ENCODE results near the gene HNRNPLL. TPM values are rescaled to one million over a fixed set of nuclear protein-coding genes. Genes with fewer than 3 reads are reported as not detected.

The HNRNPLL gene
- total RNA-seq, 1 donor from 2014 or later, result 48.0 TPM

GRCh38 chr2:38635139-38635538 is 32.4 kb upstream of the HNRNPLL start:
- Histone ChIP-seq H3K4me1 (ENCODE audit: control insufficient read depth in 3 of 3, insufficient read depth in 3 of 3, low read length in 3 of 3) (no peaks in the 10 kb centered on the region), H3K4me3 (ENCODE audit: low read length in 3 of 3) (no peak overlapping the region), H3K36me3 (ENCODE audit: control insufficient read depth in 3 of 3, insufficient read depth in 3 of 3, low read length in 3 of 3) (no peaks in the 10 kb centered on the region), H3K27me3 (ENCODE audit: control insufficient read depth in 3 of 3, insufficient read depth in 3 of 3, low read length in 3 of 3) (no peaks in the 10 kb centered on the region), H3K9ac (ENCODE audit: low read depth in 1 of 3, low read length in 3 of 3) (no peak overlapping the region), H3K27ac (ENCODE audit: low read depth, low read length) (no peak overlapping the region), H3K9me3 (ENCODE audit: control insufficient read depth in 3 of 3, low read length in 3 of 3) (peaks cover 0 to 1% (median 0%) of the 10 kb centered on the region in 3 donors)

- Histone ChIP-seq H3K4me1 (ENCODE audit: control insufficient read depth in 3 of 3, insufficient read depth in 3 of 3, low read length in 3 of 3) (no peaks in the 10 kb centered on the region), H3K36me3 (ENCODE audit: control insufficient read depth in 3 of 3, insufficient read depth in 3 of 3, low read length in 3 of 3) (no peaks in the 10 kb centered on the region), H3K9me3 (ENCODE audit: control insufficient read depth in 3 of 3, low read length in 3 of 3) (peaks cover 0 to 6% (median 0%) of the 10 kb centered on the region in 3 donors), H3K27ac (ENCODE audit: low read depth, low read length) (no peak overlapping the region), H3K27me3 (ENCODE audit: control insufficient read depth in 3 of 3, insufficient read depth in 3 of 3, low read length in 3 of 3) (no peaks in the 10 kb centered on the region), H3K4me3 (ENCODE audit: low read length in 3 of 3) (no peak overlapping the region), H3K9ac (ENCODE audit: low read depth in 1 of 3, low read length in 3 of 3) (no peak overlapping the region)
Observed at GRCh38 chr2:38634684-38635083, 32.0 kb upstream of the HNRNPLL start.

- Histone ChIP-seq H3K9ac (ENCODE audit: low read depth in 1 of 3, low read length in 3 of 3) (no peak overlapping the region), H3K27me3 (ENCODE audit: control insufficient read depth in 3 of 3, insufficient read depth in 3 of 3, low read length in 3 of 3) (no peaks in the 10 kb centered on the region), H3K27ac (ENCODE audit: low read depth, low read length) (no peak overlapping the region), H3K9me3 (ENCODE audit: control insufficient read depth in 3 of 3, low read length in 3 of 3) (peaks cover 0 to 6% (median 0%) of the 10 kb centered on the region in 3 donors), H3K4me1 (ENCODE audit: control insufficient read depth in 3 of 3, insufficient read depth in 3 of 3, low read length in 3 of 3) (no peaks in the 10 kb centered on the region), H3K4me3 (ENCODE audit: low read length in 3 of 3) (no peak overlapping the region), H3K36me3 (ENCODE audit: control insufficient read depth in 3 of 3, insufficient read depth in 3 of 3, low read length in 3 of 3) (no peaks in the 10 kb centered on the region)
Observed at GRCh38 chr2:38633895-38634294, 31.2 kb upstream of the HNRNPLL start.

GRCh38 chr2:38632980-38633379 is 30.3 kb upstream of the HNRNPLL start:
- H3K9me3 ChIP-seq (ENCODE audit: control insufficient read depth in 3 of 3, low read length in 3 of 3), result peaks cover 0 to 6% (median 0%) of the 10 kb centered on the region in 3 donors
- no peak overlapping the region for H3K27ac ChIP-seq (ENCODE audit: low read depth, low read length)
- no peaks in the 10 kb centered on the region for H3K4me1 ChIP-seq (ENCODE audit: control insufficient read depth in 3 of 3, insufficient read depth in 3 of 3, low read length in 3 of 3)
- no peaks in the 10 kb centered on the region for H3K27me3 ChIP-seq (ENCODE audit: control insufficient read depth in 3 of 3, insufficient read depth in 3 of 3, low read length in 3 of 3)
- H3K36me3 ChIP-seq (ENCODE audit: control insufficient read depth in 3 of 3, insufficient read depth in 3 of 3, low read length in 3 of 3), result no peaks in the 10 kb centered on the region
- no peak overlapping the region for H3K9ac ChIP-seq (ENCODE audit: low read depth in 1 of 3, low read length in 3 of 3)
- no peak overlapping the region for H3K4me3 ChIP-seq (ENCODE audit: low read length in 3 of 3)

- no peaks in the 10 kb centered on the region for H3K4me1 ChIP-seq (ENCODE audit: control insufficient read depth in 3 of 3, insufficient read depth in 3 of 3, low read length in 3 of 3)
- H3K9me3 ChIP-seq (ENCODE audit: control insufficient read depth in 3 of 3, low read length in 3 of 3), result peaks cover 0 to 6% (median 0%) of the 10 kb centered on the region in 3 donors
- H3K4me3 ChIP-seq (ENCODE audit: low read length in 3 of 3), result no peak overlapping the region
- no peak overlapping the region for H3K27ac ChIP-seq (ENCODE audit: low read depth, low read length)
- no peaks in the 10 kb centered on the region for H3K36me3 ChIP-seq (ENCODE audit: control insufficient read depth in 3 of 3, insufficient read depth in 3 of 3, low read length in 3 of 3)
- no peak overlapping the region for H3K9ac ChIP-seq (ENCODE audit: low read depth in 1 of 3, low read length in 3 of 3)
- H3K27me3 ChIP-seq (ENCODE audit: control insufficient read depth in 3 of 3, insufficient read depth in 3 of 3, low read length in 3 of 3), result no peaks in the 10 kb centered on the region
Observed at GRCh38 chr2:38631976-38632375, 29.2 kb upstream of the HNRNPLL start.

- Histone ChIP-seq H3K9ac (ENCODE audit: low read depth in 1 of 3, low read length in 3 of 3) (no peak overlapping the region), H3K9me3 (ENCODE audit: control insufficient read depth in 3 of 3, low read length in 3 of 3) (peaks cover 0 to 6% (median 0%) of the 10 kb centered on the region in 3 donors), H3K36me3 (ENCODE audit: control insufficient read depth in 3 of 3, insufficient read depth in 3 of 3, low read length in 3 of 3) (no peaks in the 10 kb centered on the region), H3K4me3 (ENCODE audit: low read length in 3 of 3) (no peak overlapping the region), H3K27ac (ENCODE audit: low read depth, low read length) (no peak overlapping the region), H3K4me1 (ENCODE audit: control insufficient read depth in 3 of 3, insufficient read depth in 3 of 3, low read length in 3 of 3) (no peaks in the 10 kb centered on the region), H3K27me3 (ENCODE audit: control insufficient read depth in 3 of 3, insufficient read depth in 3 of 3, low read length in 3 of 3) (no peaks in the 10 kb centered on the region)
Observed at GRCh38 chr2:38629684-38630083, 27.0 kb upstream of the HNRNPLL start.

GRCh38 chr2:38627391-38627790 is 24.7 kb upstream of the HNRNPLL start:
- H3K4me3 ChIP-seq (ENCODE audit: low read length in 3 of 3), result no peak overlapping the region
- no peaks in the 10 kb centered on the region for H3K4me1 ChIP-seq (ENCODE audit: control insufficient read depth in 3 of 3, insufficient read depth in 3 of 3, low read length in 3 of 3)
- H3K9me3 ChIP-seq (ENCODE audit: control insufficient read depth in 3 of 3, low read length in 3 of 3), result peaks cover 0 to 6% (median 0%) of the 10 kb centered on the region in 3 donors
- no peak overlapping the region for H3K27ac ChIP-seq (ENCODE audit: low read depth, low read length)
- H3K9ac ChIP-seq (ENCODE audit: low read depth in 1 of 3, low read length in 3 of 3), result no peak overlapping the region
- H3K36me3 ChIP-seq (ENCODE audit: control insufficient read depth in 3 of 3, insufficient read depth in 3 of 3, low read length in 3 of 3), result no peaks in the 10 kb centered on the region
- H3K27me3 ChIP-seq (ENCODE audit: control insufficient read depth in 3 of 3, insufficient read depth in 3 of 3, low read length in 3 of 3), result no peaks in the 10 kb centered on the region

GRCh38 chr2:38626326-38627035 is 23.8 kb upstream of the HNRNPLL start:
- Histone ChIP-seq H3K36me3 (ENCODE audit: control insufficient read depth in 3 of 3, insufficient read depth in 3 of 3, low read length in 3 of 3) (no peaks in the 10 kb centered on the region), H3K9ac (ENCODE audit: low read depth in 1 of 3, low read length in 3 of 3) (no peak overlapping the region), H3K4me1 (ENCODE audit: control insufficient read depth in 3 of 3, insufficient read depth in 3 of 3, low read length in 3 of 3) (no peaks in the 10 kb centered on the region), H3K4me3 (ENCODE audit: low read length in 3 of 3) (no peak overlapping the region), H3K27me3 (ENCODE audit: control insufficient read depth in 3 of 3, insufficient read depth in 3 of 3, low read length in 3 of 3) (no peaks in the 10 kb centered on the region), H3K9me3 (ENCODE audit: control insufficient read depth in 3 of 3, low read length in 3 of 3) (peaks cover 0 to 6% (median 0%) of the 10 kb centered on the region in 3 donors), H3K27ac (ENCODE audit: low read depth, low read length) (no peak overlapping the region)

- H3K9ac ChIP-seq (ENCODE audit: low read depth in 1 of 3, low read length in 3 of 3), result no peak overlapping the region
- no peak overlapping the region for H3K4me3 ChIP-seq (ENCODE audit: low read length in 3 of 3)
- peaks cover 0 to 5% (median 0%) of the 10 kb centered on the region in 3 donors for H3K4me1 ChIP-seq (ENCODE audit: control insufficient read depth in 3 of 3, insufficient read depth in 3 of 3, low read length in 3 of 3)
- H3K36me3 ChIP-seq (ENCODE audit: control insufficient read depth in 3 of 3, insufficient read depth in 3 of 3, low read length in 3 of 3), result no peaks in the 10 kb centered on the region
- no peaks in the 10 kb centered on the region for H3K9me3 ChIP-seq (ENCODE audit: control insufficient read depth in 3 of 3, low read length in 3 of 3)
- H3K27me3 ChIP-seq (ENCODE audit: control insufficient read depth in 3 of 3, insufficient read depth in 3 of 3, low read length in 3 of 3), result no peaks in the 10 kb centered on the region
- no peak overlapping the region for H3K27ac ChIP-seq (ENCODE audit: low read depth, low read length)
Observed at GRCh38 chr2:38622210-38622609, 19.5 kb upstream of the HNRNPLL start.

- Histone ChIP-seq H3K9ac (ENCODE audit: low read depth in 1 of 3, low read length in 3 of 3) (no peak overlapping the region), H3K4me3 (ENCODE audit: low read length in 3 of 3) (no peak overlapping the region), H3K27ac (ENCODE audit: low read depth, low read length) (no peak overlapping the region), H3K27me3 (ENCODE audit: control insufficient read depth in 3 of 3, insufficient read depth in 3 of 3, low read length in 3 of 3) (no peaks in the 10 kb centered on the region), H3K4me1 (ENCODE audit: control insufficient read depth in 3 of 3, insufficient read depth in 3 of 3, low read length in 3 of 3) (peaks cover 0 to 5% (median 0%) of the 10 kb centered on the region in 3 donors), H3K36me3 (ENCODE audit: control insufficient read depth in 3 of 3, insufficient read depth in 3 of 3, low read length in 3 of 3) (no peaks in the 10 kb centered on the region), H3K9me3 (ENCODE audit: control insufficient read depth in 3 of 3, low read length in 3 of 3) (no peaks in the 10 kb centered on the region)
Observed at GRCh38 chr2:38621018-38621417, 18.3 kb upstream of the HNRNPLL start.

All from skeletal muscle tissue (tissue), 4 donors.